Fibroblast of peridontal ligament (primary cell): ENCODE data around the gene BSPRY.
"Not testable (repeated sequence)": the region's sequence is repeated elsewhere in the genome, so short reads cannot be mapped to it uniquely, and the experiment has no call there.

Experiments used
- DNase-seq: peaks from one replicate; pipeline ENCODE4 v3.0.0-alpha.2; 2010; ENCODE audit errors: extremely low read depth

The BSPRY gene

GRCh38 chr9:113341712-113342410 is 7.5 kb upstream of the BSPRY start:
- DNase-seq: no peak

- DNase-seq: peak; percentile 67
Measured at GRCh38 chr9:113343732-113344231, 5.6 kb upstream of the BSPRY start.

- no peak for DNase-seq
Measured at GRCh38 chr9:113345190-113345589, 4.2 kb upstream of the BSPRY start.

- no peak for DNase-seq
Measured at GRCh38 chr9:113345671-113346070, 3.7 kb upstream of the BSPRY start.

GRCh38 chr9:113348437-113348836 is 904 bp upstream of the BSPRY start:
- no peak for DNase-seq

GRCh38 chr9:113349066-113349444 is 286 bp upstream of the BSPRY start:
- DNase-seq: no peak

- no peak for DNase-seq
Measured at GRCh38 chr9:113350107-113350661, 843 bp downstream of the BSPRY start.

GRCh38 chr9:113350937-113351336 is 1.6 kb downstream of the BSPRY start:
- DNase-seq: no peak

- no peak for DNase-seq
Measured at GRCh38 chr9:113352006-113352405, 2.7 kb downstream of the BSPRY start.

GRCh38 chr9:113352411-113352810 is 3.1 kb downstream of the BSPRY start:
- no peak for DNase-seq

- DNase-seq: peak; percentile 30
Measured at GRCh38 chr9:113355040-113355596, 5.8 kb downstream of the BSPRY start.

GRCh38 chr9:113356686-113357292 is 7.4 kb downstream of the BSPRY start:
- no peak for DNase-seq

- DNase-seq: no peak
Measured at GRCh38 chr9:113359385-113359784, 10.0 kb downstream of the BSPRY start.

GRCh38 chr9:113360242-113360842 is 11.0 kb downstream of the BSPRY start:
- no peak for DNase-seq

GRCh38 chr9:113361304-113362018 is 12.1 kb downstream of the BSPRY start:
- peak; percentile 65 for DNase-seq

- no peak for DNase-seq
Measured at GRCh38 chr9:113363336-113363735, 14.0 kb downstream of the BSPRY start.

GRCh38 chr9:113364951-113365350 is 15.6 kb downstream of the BSPRY start:
- DNase-seq: no peak

GRCh38 chr9:113365652-113366051 is 16.3 kb downstream of the BSPRY start:
- not testable (repeated sequence) for DNase-seq

- no peak for DNase-seq
Measured at GRCh38 chr9:113368348-113368981, 19.1 kb downstream of the BSPRY start.

- DNase-seq: no peak
Measured at GRCh38 chr9:113368982-113369854, 19.9 kb downstream of the BSPRY start.

GRCh38 chr9:113369855-113370140 is 20.5 kb downstream of the BSPRY start:
- DNase-seq: no peak
